Neuron (in vitro differentiated cells): ENCODE measurements around the gene TBC1D7.

ENCODE experiments used
- H2AFZ ChIP-seq: one replicate; pipeline ENCODE4 v1.6.1; 2013; ENCODE audit warnings: low read depth, mild to moderate bottlenecking, inconsistent platforms, low read length, moderate library complexity
- H3K27me3 ChIP-seq: one replicate; pipeline ENCODE4 v1.6.1; 2013; ENCODE audit warnings: low read length; ENCODE audit not compliant: insufficient read depth
- H3K36me3 ChIP-seq: one replicate; pipeline ENCODE4 v1.6.1; 2013; ENCODE audit warnings: low read length; ENCODE audit not compliant: insufficient read depth
- H3K4me1 ChIP-seq: one replicate; pipeline ENCODE4 v1.6.1; 2013; ENCODE audit warnings: low read length; ENCODE audit not compliant: insufficient read depth
- H3K4me3 ChIP-seq: 2 replicates; pipeline ENCODE4 v1.5.1; 2013; ENCODE audit warnings: mild to moderate bottlenecking, low read length, moderate library complexity
- H3K9me3 ChIP-seq: one replicate; pipeline ENCODE4 v1.6.1; 2013; ENCODE audit warnings: low read length

TBC1D7 gene

GRCh38 chr6:13275435-13275989 is 52.8 kb downstream of the TBC1D7 start:
- no peak overlapping the region for H2AFZ ChIP-seq
- no peaks in the 10 kb centered on the region for H3K27me3 ChIP-seq
- no peaks in the 10 kb centered on the region for H3K9me3 ChIP-seq
- no peaks in the 10 kb centered on the region for H3K36me3 ChIP-seq
- no peaks in the 10 kb centered on the region for H3K4me1 ChIP-seq
- H3K4me3 ChIP-seq, result no peak overlapping the region

GRCh38 chr6:13274707-13275434 is 53.5 kb downstream of the TBC1D7 start:
- H3K36me3 ChIP-seq, result no peaks in the 10 kb centered on the region
- no peaks in the 10 kb centered on the region for H3K27me3 ChIP-seq
- H2AFZ ChIP-seq, result no peak overlapping the region
- no peak overlapping the region for H3K4me3 ChIP-seq
- H3K4me1 ChIP-seq, result no peaks in the 10 kb centered on the region
- no peaks in the 10 kb centered on the region for H3K9me3 ChIP-seq

GRCh38 chr6:13273931-13274706 is 54.2 kb downstream of the TBC1D7 start:
- H3K36me3 ChIP-seq, result no peaks in the 10 kb centered on the region
- H3K4me3 ChIP-seq, result no peak overlapping the region
- no peak overlapping the region for H2AFZ ChIP-seq
- H3K4me1 ChIP-seq, result peaks cover 3% of the 10 kb centered on the region
- no peaks in the 10 kb centered on the region for H3K27me3 ChIP-seq
- H3K9me3 ChIP-seq, result no peaks in the 10 kb centered on the region

GRCh38 chr6:13273202-13273930 is 55.0 kb downstream of the TBC1D7 start:
- no peaks in the 10 kb centered on the region for H3K36me3 ChIP-seq
- H3K4me3 ChIP-seq, result no peak overlapping the region
- H3K9me3 ChIP-seq, result no peaks in the 10 kb centered on the region
- H3K27me3 ChIP-seq, result no peaks in the 10 kb centered on the region
- no peak overlapping the region for H2AFZ ChIP-seq
- H3K4me1 ChIP-seq, result peaks cover 11% of the 10 kb centered on the region

- Histone ChIP-seq H2AFZ (no peak overlapping the region), H3K4me1 (peaks cover 11% of the 10 kb centered on the region), H3K9me3 (no peaks in the 10 kb centered on the region)
Measured at GRCh38 chr6:13272131-13273046, 55.9 kb downstream of the TBC1D7 start.

GRCh38 chr6:13268913-13269518 is 59.3 kb downstream of the TBC1D7 start:
- peaks cover 2% of the 10 kb centered on the region for H3K9me3 ChIP-seq
- H3K27me3 ChIP-seq, result no peaks in the 10 kb centered on the region
- H3K4me3 ChIP-seq, result no peak overlapping the region
- H3K4me1 ChIP-seq, result peaks cover 11% of the 10 kb centered on the region
- no peaks in the 10 kb centered on the region for H3K36me3 ChIP-seq
- no peak overlapping the region for H2AFZ ChIP-seq

More at GRCh38 chr6:13272131-13273046, 55.9 kb downstream of the TBC1D7 start:
- Histone ChIP-seq H3K36me3 (no peaks in the 10 kb centered on the region), H3K27me3 (no peaks in the 10 kb centered on the region), H3K4me3 (no peak overlapping the region)

GRCh38 chr6:13267142-13267651 is 61.1 kb downstream of the TBC1D7 start:
- Histone ChIP-seq H3K27me3 (no peaks in the 10 kb centered on the region), H3K4me3 (no peak overlapping the region), H3K36me3 (no peaks in the 10 kb centered on the region), H3K9me3 (peaks cover 2% of the 10 kb centered on the region), H2AFZ (no peak overlapping the region), H3K4me1 (peaks cover 11% of the 10 kb centered on the region)

GRCh38 chr6:13263669-13264068 is 64.7 kb downstream of the TBC1D7 start:
- no peaks in the 10 kb centered on the region for H3K36me3 ChIP-seq
- peaks cover 3% of the 10 kb centered on the region for H3K4me1 ChIP-seq
- no peaks in the 10 kb centered on the region for H3K27me3 ChIP-seq
- peaks cover 2% of the 10 kb centered on the region for H3K9me3 ChIP-seq
- no peak overlapping the region for H2AFZ ChIP-seq
- no peak overlapping the region for H3K4me3 ChIP-seq

GRCh38 chr6:13262302-13263230 is 65.8 kb downstream of the TBC1D7 start:
- no peak overlapping the region for H2AFZ ChIP-seq
- H3K36me3 ChIP-seq, result no peaks in the 10 kb centered on the region
- peaks cover 2% of the 10 kb centered on the region for H3K9me3 ChIP-seq
- H3K4me1 ChIP-seq, result no peaks in the 10 kb centered on the region
- H3K4me3 ChIP-seq, result no peak overlapping the region
- H3K27me3 ChIP-seq, result no peaks in the 10 kb centered on the region

GRCh38 chr6:13261464-13261994 is 66.8 kb downstream of the TBC1D7 start:
- Histone ChIP-seq H2AFZ (no peak overlapping the region), H3K36me3 (no peaks in the 10 kb centered on the region), H3K4me3 (no peak overlapping the region), H3K27me3 (no peaks in the 10 kb centered on the region), H3K9me3 (no peaks in the 10 kb centered on the region), H3K4me1 (no peaks in the 10 kb centered on the region)

- H3K27me3 ChIP-seq, result no peaks in the 10 kb centered on the region
- no peaks in the 10 kb centered on the region for H3K9me3 ChIP-seq
- no peak overlapping the region for H2AFZ ChIP-seq
- H3K4me3 ChIP-seq, result no peak overlapping the region
- H3K4me1 ChIP-seq, result no peaks in the 10 kb centered on the region
- H3K36me3 ChIP-seq, result no peaks in the 10 kb centered on the region
Measured at GRCh38 chr6:13260831-13261230, 67.5 kb downstream of the TBC1D7 start.
